ENCODE data around the gene AQP12A.

DNA sequence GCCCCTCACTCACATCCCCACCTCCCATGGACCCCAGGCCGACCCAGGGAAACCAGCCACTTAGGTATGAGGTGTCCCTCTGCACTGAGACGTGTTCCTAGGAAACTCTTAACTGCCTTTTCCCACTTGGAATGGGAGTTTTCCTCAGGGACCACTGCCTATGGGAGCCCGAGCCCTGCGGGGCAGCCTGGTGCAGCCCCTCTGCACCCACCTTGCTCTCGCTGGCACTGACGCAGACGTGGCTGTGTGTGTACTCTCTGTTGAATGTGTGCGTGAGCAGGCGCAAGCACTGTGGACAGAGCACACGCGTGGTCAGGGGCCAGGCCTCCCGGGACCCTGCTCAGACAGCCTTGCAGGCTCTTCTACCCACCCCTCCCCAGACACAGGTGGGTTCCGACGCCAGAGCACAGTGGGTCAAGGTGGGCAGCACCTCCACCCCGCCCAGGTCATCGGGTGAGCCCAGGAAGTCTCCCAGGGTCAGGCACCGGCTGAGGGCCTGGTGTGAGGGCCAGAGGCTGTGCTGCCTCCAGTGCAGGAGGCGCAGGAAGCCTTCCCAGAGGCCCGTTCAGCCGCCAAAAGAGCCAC, 30.0 kb downstream of the AQP12A start:
- TF ChIP-seq, protein P1, sequence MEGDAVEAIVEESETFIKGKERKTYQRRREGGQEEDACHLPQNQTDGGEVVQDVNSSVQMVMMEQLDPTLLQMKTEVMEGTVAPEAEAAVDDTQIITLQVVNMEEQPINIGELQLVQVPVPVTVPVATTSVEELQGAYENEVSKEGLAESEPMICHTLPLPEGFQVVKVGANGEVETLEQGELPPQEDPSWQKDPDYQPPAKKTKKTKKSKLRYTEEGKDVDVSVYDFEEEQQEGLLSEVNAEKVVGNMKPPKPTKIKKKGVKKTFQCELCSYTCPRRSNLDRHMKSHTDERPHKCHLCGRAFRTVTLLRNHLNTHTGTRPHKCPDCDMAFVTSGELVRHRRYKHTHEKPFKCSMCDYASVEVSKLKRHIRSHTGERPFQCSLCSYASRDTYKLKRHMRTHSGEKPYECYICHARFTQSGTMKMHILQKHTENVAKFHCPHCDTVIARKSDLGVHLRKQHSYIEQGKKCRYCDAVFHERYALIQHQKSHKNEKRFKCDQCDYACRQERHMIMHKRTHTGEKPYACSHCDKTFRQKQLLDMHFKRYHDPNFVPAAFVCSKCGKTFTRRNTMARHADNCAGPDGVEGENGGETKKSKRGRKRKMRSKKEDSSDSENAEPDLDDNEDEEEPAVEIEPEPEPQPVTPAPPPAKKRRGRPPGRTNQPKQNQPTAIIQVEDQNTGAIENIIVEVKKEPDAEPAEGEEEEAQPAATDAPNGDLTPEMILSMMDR (IDR thresholded peaks at IDR 0.05), result no peak
- no peak for TF ChIP-seq EZH2 (IDR thresholded peaks at IDR 0.05; ENCODE audit: borderline replicate concordance, insufficient read depth, low read depth, low read length, poor library complexity, severe bottlenecking)
